Smooth muscle cell (in vitro differentiated cells): Measurements from ENCODE around the gene RAB1B. TPM values are rescaled to one million over a fixed set of nuclear protein-coding genes. Genes with fewer than 3 reads are reported as not detected.

ENCODE experiments used
- DNase-seq: peaks from one replicate; lab custom pipeline; 2025; ENCODE audit not compliant: unreplicated experiment; lab: John Stamatoyannopoulos, UW
- H2AFZ ChIP-seq: fragments of 200-600 bp; sonication (generic); 2 replicates; pipeline ENCODE4 v1.6.0; 2016; ENCODE audit warnings: antibody characterized with exemption, low read depth, mild to moderate bottlenecking
- H3F3A ChIP-seq: fragments of 200-600 bp; sonication (generic); 2 replicates; pipeline ENCODE4 v1.6.0; 2017; ENCODE audit warnings: antibody characterized with exemption, low read depth
- H3K27ac ChIP-seq: fragments of 200-600 bp; sonication (generic); 2 replicates; pipeline ENCODE4 v1.5.1; 2016; ENCODE audit warnings: low read depth, mild to moderate bottlenecking
- H3K27me3 ChIP-seq: fragments of 200-600 bp; sonication (generic); 2 replicates; pipeline ENCODE4 v1.6.1; 2016; ENCODE audit warnings: low read depth, mild to moderate bottlenecking
- H3K36me3 ChIP-seq: fragments of 200-600 bp; sonication (generic); 2 replicates; pipeline ENCODE4 v1.5.1; 2016; ENCODE audit warnings: low read depth
- H3K4me1 ChIP-seq: fragments of 200-600 bp; sonication (generic); 2 replicates; pipeline ENCODE4 v1.5.1; 2016; ENCODE audit warnings: low read depth
- H3K4me2 ChIP-seq: fragments of 200-600 bp; sonication (generic); 2 replicates; pipeline ENCODE4 v1.6.0; 2016; ENCODE audit warnings: mild to moderate bottlenecking
- H3K4me3 ChIP-seq: fragments of 200-600 bp; sonication (generic); 2 replicates; pipeline ENCODE4 v1.5.1; 2016; ENCODE audit warnings: mild to moderate bottlenecking
- H3K79me2 ChIP-seq: fragments of 200-600 bp; sonication (generic); 2 replicates; pipeline ENCODE4 v1.6.0; 2016; ENCODE audit warnings: low read depth, mild to moderate bottlenecking
- H3K9ac ChIP-seq: fragments of 200-600 bp; sonication (generic); 2 replicates; pipeline ENCODE4 v1.6.0; 2016; ENCODE audit warnings: low read depth
- H3K9me3 ChIP-seq: fragments of 200-600 bp; sonication (generic); replicated peaks from 2 replicates; pipeline ENCODE4 v1.5.1; 2016; ENCODE audit warnings: low read depth
- H4K20me1 ChIP-seq: fragments of 200-600 bp; sonication (generic); 2 replicates; pipeline ENCODE4 v1.6.0; 2016; ENCODE audit warnings: low read depth
- CTCF ChIP-seq: fragments of 200-600 bp; sonication (generic); IDR thresholded peaks from 2 replicates; pipeline ENCODE4 v1.5.1; 2017; ENCODE audit warnings: borderline replicate concordance, mild to moderate bottlenecking, antibody characterized with exemption; ENCODE audit not compliant: insufficient read depth, poor library complexity, severe bottlenecking
- WGBS: methylation state at CpG from one replicate; pipeline ENCODE4 v1.1.7; 2016; ENCODE audit warnings: low lambda C conversion rate; 5-methylcytosine and 5-hydroxymethylcytosine counted together
- polyA plus RNA-seq: library from polyadenylated mRNA; unstranded; fragments of >200 nt; fragmentation: Nextera tagmentation; extraction: Ambion mirVana; gene quantifications from 2 replicates; pipeline ENCODE4 v1.2.1, GENCODE V29; 2016
- total RNA-seq: library from RNA; depleted of rRNA; stranded (reverse); fragments of >200 nt; gene quantifications from 2 replicates; pipeline ENCODE4 v1.2.3, GENCODE V29; 2014

The RAB1B gene
- total and polyA plus RNA-seq, 2 experiments from 2014 or later, result 20.9 to 53.3 TPM

- Histone ChIP-seq H3F3A (no peaks in the 10 kb centered on the region), H3K27ac (no peak overlapping the region), H3K36me3 (peaks cover 21% of the 10 kb centered on the region), H2AFZ (no peak overlapping the region), H3K79me2 (no peaks in the 10 kb centered on the region), H3K9me3 (no peaks in the 10 kb centered on the region), H3K4me2 (no peak overlapping the region), H3K27me3 (no peaks in the 10 kb centered on the region), H3K4me3 (no peak overlapping the region), H3K4me1 (no peaks in the 10 kb centered on the region), H4K20me1 (peaks cover 20% of the 10 kb centered on the region), H3K9ac (no peak overlapping the region)
- no peak for DNase-seq
- TF ChIP-seq CTCF, result no peak
Observed at GRCh38 chr11:66226101-66226500, 42.3 kb upstream of the RAB1B start.

GRCh38 chr11:66227700-66228099 is 40.7 kb upstream of the RAB1B start:
- 93% methylated on average over 5 of the region's 5 CpGs for WGBS
- peaks cover 10% of the 10 kb centered on the region for H4K20me1 ChIP-seq
- no peaks in the 10 kb centered on the region for H3K27me3 ChIP-seq
- H3K36me3 ChIP-seq, result peaks cover 22% of the 10 kb centered on the region
- no peak overlapping the region for H3K4me2 ChIP-seq
- no peak overlapping the region for H3K4me3 ChIP-seq
- H3K79me2 ChIP-seq, result no peaks in the 10 kb centered on the region
- no peak overlapping the region for H3K9ac ChIP-seq
- H3K27ac ChIP-seq, result no peak overlapping the region
- H3K9me3 ChIP-seq, result no peaks in the 10 kb centered on the region
- TF ChIP-seq CTCF, result no peak
- no peak overlapping the region for H2AFZ ChIP-seq
- no peaks in the 10 kb centered on the region for H3F3A ChIP-seq
- no peaks in the 10 kb centered on the region for H3K4me1 ChIP-seq
- no peak for DNase-seq

DNA sequence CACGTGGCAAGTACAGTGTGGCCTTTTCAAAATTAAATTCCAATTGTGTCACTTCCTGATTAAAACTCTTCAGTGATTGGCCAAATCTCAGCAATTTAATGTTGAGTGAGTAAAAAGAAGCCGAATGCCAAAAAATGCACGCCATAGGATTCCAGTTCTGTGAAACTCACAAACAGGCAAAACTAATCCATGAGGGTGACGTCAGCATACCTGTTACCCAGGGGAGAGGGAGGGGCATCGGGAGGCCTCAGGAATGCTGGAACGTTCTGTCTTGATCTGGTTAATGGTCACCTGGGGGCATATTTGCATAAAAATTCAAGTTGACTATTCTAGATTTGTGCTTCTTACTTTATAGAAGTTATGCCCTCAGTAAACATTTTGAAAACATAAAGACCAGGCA is 39.9 kb upstream of the RAB1B start:
- H3K27ac ChIP-seq, result no peak overlapping the region
- 76% methylated on average over 6 of the region's 6 CpGs for WGBS
- H3K79me2 ChIP-seq, result no peaks in the 10 kb centered on the region
- H4K20me1 ChIP-seq, result peaks cover 10% of the 10 kb centered on the region
- H3K36me3 ChIP-seq, result peaks cover 27% of the 10 kb centered on the region
- no peak for TF ChIP-seq CTCF
- no peaks in the 10 kb centered on the region for H3F3A ChIP-seq
- no peak overlapping the region for H3K4me2 ChIP-seq
- no peaks in the 10 kb centered on the region for H3K9me3 ChIP-seq
- H3K27me3 ChIP-seq, result no peaks in the 10 kb centered on the region
- no peak for DNase-seq
- H2AFZ ChIP-seq, result no peak overlapping the region
- H3K9ac ChIP-seq, result no peak overlapping the region
- H3K4me1 ChIP-seq, result no peaks in the 10 kb centered on the region
- H3K4me3 ChIP-seq, result no peak overlapping the region

- H3K27me3 ChIP-seq, result no peaks in the 10 kb centered on the region
- no peak overlapping the region for H2AFZ ChIP-seq
- H3K79me2 ChIP-seq, result no peaks in the 10 kb centered on the region
- WGBS, result 87% methylated on average over 6 of the region's 6 CpGs
- no peaks in the 10 kb centered on the region for H3F3A ChIP-seq
- no peak overlapping the region for H3K27ac ChIP-seq
- H3K4me1 ChIP-seq, result no peaks in the 10 kb centered on the region
- no peak overlapping the region for H3K4me3 ChIP-seq
- H3K9ac ChIP-seq, result no peak overlapping the region
- peaks cover 7% of the 10 kb centered on the region for H4K20me1 ChIP-seq
- TF ChIP-seq CTCF, result no peak
- no peak for DNase-seq
- H3K9me3 ChIP-seq, result no peaks in the 10 kb centered on the region
- peaks cover 15% of the 10 kb centered on the region for H3K36me3 ChIP-seq
- H3K4me2 ChIP-seq, result no peak overlapping the region
Observed at GRCh38 chr11:66230156-66230555, 38.3 kb upstream of the RAB1B start.
